Neutrophil (primary cell): ENCODE measurements around the gene SLC16A7.

Source experiments
- H3K27ac ChIP-seq: fragments of 200-600 bp; sonication (generic); 2 replicates; pipeline ENCODE4 v1.5.1; 2016; ENCODE audit warnings: mild to moderate bottlenecking, moderate library complexity
- H3K27me3 ChIP-seq: fragments of 200-600 bp; sonication (generic); 2 replicates; pipeline ENCODE4 v1.6.0; 2016; ENCODE audit warnings: mild to moderate bottlenecking
- H3K36me3 ChIP-seq: fragments of 200-600 bp; sonication (generic); 2 replicates; pipeline ENCODE4 v1.5.1; 2017
- H3K4me1 ChIP-seq, 2 experiments: fragments of 200-600 bp in 1 of 2; sonication (generic) in 1 of 2; 1 replicate in 1 of 2; 2 replicates in 1 of 2; pipeline versions ENCODE4 v1.5.1 to v1.6.1; 2013 to 2016; ENCODE audit warnings: low read depth in 1 of 2, low read length in 1 of 2, mild to moderate bottlenecking in 1 of 2, moderate library complexity in 1 of 2; ENCODE audit not compliant: control insufficient read depth in 1 of 2, insufficient read depth in 1 of 2
- H3K4me3 ChIP-seq, 2 experiments: fragments of 200-600 bp in 1 of 2; sonication (generic) in 1 of 2; 1 replicate in 1 of 2; 2 replicates in 1 of 2; pipeline ENCODE4 v1.5.1; 2013 to 2016; ENCODE audit warnings: low read depth in 1 of 2, low read length in 1 of 2, mild to moderate bottlenecking in 1 of 2, moderate library complexity in 1 of 2
- H3K9me3 ChIP-seq: fragments of 200-600 bp; sonication (generic); 2 replicates; pipeline ENCODE4 v1.5.1; 2016
- CTCF ChIP-seq: fragments of 200-600 bp; sonication (generic); IDR thresholded peaks from 2 replicates; pipeline ENCODE4 v1.5.1; 2016; ENCODE audit warnings: antibody characterized with exemption

Gene SLC16A7

DNA sequence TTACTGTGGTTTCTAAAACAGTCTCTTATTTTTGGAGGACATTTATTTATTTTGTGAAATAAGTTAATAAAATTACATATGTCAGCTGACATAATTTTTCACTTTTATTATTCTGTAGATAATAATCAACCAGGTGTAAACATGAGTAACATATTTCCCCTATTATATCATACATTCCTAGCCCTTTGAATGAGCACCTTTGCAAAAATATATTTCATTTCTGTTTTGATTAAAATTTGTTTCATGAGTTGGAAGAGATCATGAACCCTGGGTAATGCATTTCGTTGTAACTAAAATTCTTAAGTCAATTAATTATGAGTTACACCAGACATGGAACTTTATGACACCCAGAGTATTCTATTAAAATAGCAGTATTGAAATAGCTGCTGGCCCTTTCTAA lies 56.3 kb downstream of the SLC16A7 start:
- Histone ChIP-seq H3K27me3 (no peaks in the 10 kb centered on the region), H3K27ac (no peak overlapping the region), H3K4me1 (no peaks in the 10 kb centered on the region), H3K36me3 (no peaks in the 10 kb centered on the region), H3K9me3 (no peaks in the 10 kb centered on the region), H3K4me3 (no peak overlapping the region)
- no peak for TF ChIP-seq CTCF

DNA sequence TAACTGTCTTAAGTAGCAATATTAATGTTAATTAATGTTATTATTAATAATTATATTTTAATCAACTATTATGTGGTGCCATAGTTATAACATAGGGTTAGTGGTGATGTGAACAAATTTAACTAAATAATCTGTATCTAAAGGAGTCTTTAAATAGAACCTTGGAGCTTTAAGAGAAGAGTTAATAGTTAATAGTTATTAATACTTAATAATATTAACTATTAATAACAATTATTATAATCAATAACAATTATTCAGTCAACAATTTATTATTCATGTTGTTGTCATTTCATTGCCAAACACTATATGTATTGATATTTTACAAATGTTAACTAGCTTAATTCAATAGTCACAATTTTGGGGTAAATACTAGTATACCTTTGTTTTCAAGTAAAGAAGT lies 58.2 kb downstream of the SLC16A7 start:
- H3K9me3 ChIP-seq, result no peaks in the 10 kb centered on the region
- H3K36me3 ChIP-seq, result no peaks in the 10 kb centered on the region
- no peaks in the 10 kb centered on the region for H3K27me3 ChIP-seq
- no peak overlapping the region for H3K27ac ChIP-seq
- H3K4me1 ChIP-seq, result no peaks in the 10 kb centered on the region
- no peak for TF ChIP-seq CTCF
- H3K4me3 ChIP-seq, result no peak overlapping the region

- H3K9me3 ChIP-seq, result no peaks in the 10 kb centered on the region
- no peak for TF ChIP-seq CTCF
- no peaks in the 10 kb centered on the region for H3K27me3 ChIP-seq
- no peak overlapping the region for H3K4me3 ChIP-seq
- H3K27ac ChIP-seq, result no peak overlapping the region
- no peaks in the 10 kb centered on the region for H3K4me1 ChIP-seq
- H3K36me3 ChIP-seq, result no peaks in the 10 kb centered on the region
These were observed 61.4 kb downstream of the SLC16A7 start for GRCh38 chr12:59657266-59657665.

GRCh38 chr12:59657711-59658110 lies 61.9 kb downstream of the SLC16A7 start:
- no peaks in the 10 kb centered on the region for H3K4me1 ChIP-seq
- no peak for TF ChIP-seq CTCF
- H3K27ac ChIP-seq, result no peak overlapping the region
- no peaks in the 10 kb centered on the region for H3K36me3 ChIP-seq
- no peaks in the 10 kb centered on the region for H3K9me3 ChIP-seq
- H3K4me3 ChIP-seq, result no peak overlapping the region
- H3K27me3 ChIP-seq, result no peaks in the 10 kb centered on the region

DNA sequence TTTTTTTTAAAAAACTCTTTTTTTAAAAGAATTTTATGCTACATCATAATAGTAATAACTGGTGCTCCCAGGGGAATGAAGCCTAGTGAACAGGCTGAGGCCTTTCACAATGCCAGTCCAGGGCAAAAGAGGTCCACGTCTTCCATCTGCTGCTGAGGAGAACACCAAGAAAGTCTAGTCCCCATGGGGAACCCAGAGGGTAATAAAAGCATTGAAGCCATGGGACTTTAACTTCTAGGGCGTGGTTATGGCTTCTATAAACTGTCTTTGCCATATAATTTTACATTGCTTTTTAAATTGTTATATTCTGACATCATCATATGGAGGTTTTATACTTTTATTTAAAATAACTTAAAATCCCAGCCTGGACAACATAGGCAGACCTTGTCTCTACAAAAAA lies 64.3 kb downstream of the SLC16A7 start:
- no peaks in the 10 kb centered on the region for H3K4me1 ChIP-seq
- TF ChIP-seq CTCF, result no peak

DNA sequence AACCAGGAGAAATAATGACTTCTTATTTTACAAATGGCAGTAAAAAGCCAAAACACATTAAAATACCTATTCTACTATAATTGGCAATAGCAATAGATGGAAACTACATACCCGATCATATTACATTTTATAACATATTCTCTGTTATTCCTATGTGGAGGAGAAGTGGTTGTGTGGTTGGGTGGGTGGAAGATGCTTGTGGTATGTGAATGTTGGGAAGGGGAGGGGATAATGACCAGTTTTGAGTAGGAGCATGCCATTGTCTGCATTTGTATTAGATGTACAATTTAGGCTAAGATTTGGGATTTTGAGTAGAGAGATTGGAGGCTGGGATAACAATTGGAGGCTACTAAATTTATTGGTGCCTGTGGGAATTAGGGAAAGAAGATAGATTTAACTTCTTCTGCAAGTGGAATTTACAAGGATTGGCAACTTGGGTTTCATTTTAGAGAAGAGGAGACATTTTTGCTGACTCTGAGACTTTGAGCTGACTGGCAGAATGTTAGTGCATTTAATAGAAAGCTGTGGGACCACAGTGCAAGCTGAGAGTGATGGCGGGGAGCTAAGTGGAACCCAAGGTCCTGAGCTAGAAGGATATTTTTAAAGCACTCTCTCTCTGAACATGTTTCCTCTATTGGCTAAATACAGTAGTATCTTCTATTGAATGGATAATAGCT lies 65.2 kb downstream of the SLC16A7 start:
- H3K27ac ChIP-seq, result no peak overlapping the region
- H3K36me3 ChIP-seq, result no peaks in the 10 kb centered on the region
- no peaks in the 10 kb centered on the region for H3K4me1 ChIP-seq
- H3K9me3 ChIP-seq, result no peaks in the 10 kb centered on the region
- no peak overlapping the region for H3K4me3 ChIP-seq
- H3K27me3 ChIP-seq, result no peaks in the 10 kb centered on the region
- TF ChIP-seq CTCF, result no peak

More for the DNA sequence above, 64.3 kb downstream of the SLC16A7 start:
- H3K36me3 ChIP-seq, result no peaks in the 10 kb centered on the region
- H3K9me3 ChIP-seq, result no peaks in the 10 kb centered on the region
- H3K27ac ChIP-seq, result no peak overlapping the region
- H3K4me3 ChIP-seq, result no peak overlapping the region
- no peaks in the 10 kb centered on the region for H3K27me3 ChIP-seq
